ENCODE data around the gene TNK1.

- no peak for TF ChIP-seq GATA2 (IDR thresholded peaks at IDR 0.05; ENCODE audit: low read depth, low read length)
- no peak for TF ChIP-seq GATA3 (IDR thresholded peaks at IDR 0.05; ENCODE audit: low read depth, low read length)
Measured at GRCh38 chr17:7414837-7415236, 33.9 kb downstream of the TNK1 start.

Measured in SH-SY5Y (cell line).